K562 (cell line): ENCODE results near the gene BCL2L15. TPM values are rescaled to one million over a fixed set of nuclear protein-coding genes. Genes with fewer than 3 reads are reported as not detected.

Experiments used
- ARHGAP35 ChIP-seq: fragments of 450-650 bp; IDR thresholded peaks from 2 replicates; pipeline ENCODE4 v1.6.1; 2018; ENCODE audit not compliant: partially characterized antibody
- BDP1 ChIP-seq: IDR thresholded peaks from 3 replicates; pipeline ENCODE4 v1.6.1; 2011; ENCODE audit not compliant: insufficient read length, insufficient read depth
- DLX4 ChIP-seq: fragments of 250-450 bp; sonication (Bioruptor Pico); IDR thresholded peaks from 2 replicates; pipeline ENCODE4 v1.6.1; 2021; ENCODE audit warnings: mild to moderate bottlenecking
- ELF1 ChIP-seq: fragments of 200-800 bp; sonication (Bioruptor generic); IDR thresholded peaks from 2 replicates; pipeline ENCODE4 v1.6.1; 2016; ENCODE audit warnings: missing genetic modification characterization, missing compliant biosample characterization
- HNRNPH1 ChIP-seq: fragments of 200-400 bp; formaldehyde crosslinking; optimal IDR thresholded peaks from 2 replicates; pipeline ENCODE3; 2017; ENCODE audit warnings: low read depth, mild to moderate bottlenecking, low read length, moderate library complexity
- NEUROD1 ChIP-seq: fragments of 150-350 bp; IDR thresholded peaks from 2 replicates; pipeline ENCODE4 v1.6.1; 2014; ENCODE audit warnings: borderline replicate concordance, low read length, low read depth; ENCODE audit not compliant: partially characterized antibody
- NR2C2 ChIP-seq, 2 experiments: fragments of 200-800 bp in 1 of 2; sonication (Bioruptor generic) in 1 of 2; sonication (generic) in 1 of 2; formaldehyde crosslinking in 1 of 2; IDR thresholded peaks; 2 replicates each; pipeline versions ENCODE4 v1.6.1 to v1.8.0; 2016 to 2022; ENCODE audit warnings: mild to moderate bottlenecking in 1 of 2, missing compliant biosample characterization in 1 of 2, missing genetic modification characterization in 1 of 2, missing genetic modification reagents in 1 of 2
- NR3C1 ChIP-seq: sonication (generic); formaldehyde crosslinking; IDR thresholded peaks from 2 replicates; pipeline ENCODE4 v1.8.1; 2022; ENCODE audit warnings: missing genetic modification reagents
- REST ChIP-seq, 2 experiments: fragments of 450-650 bp; formaldehyde crosslinking in 1 of 2; IDR thresholded peaks; 2 replicates each; pipeline versions ENCODE4 v1.4.0 to v1.6.1; 2014 to 2020; ENCODE audit warnings: mild to moderate bottlenecking in 2 of 2, borderline replicate concordance in 1 of 2, low read depth in 1 of 2
- TCF15 ChIP-seq: fragments of 250-450 bp; sonication (Bioruptor Pico); IDR thresholded peaks from 2 replicates; pipeline ENCODE4 v1.8.0; 2022; ENCODE audit warnings: moderate library complexity, mild to moderate bottlenecking, inconsistent platforms
- TCF3 ChIP-seq: sonication (generic); formaldehyde crosslinking; IDR thresholded peaks from 2 replicates; pipeline ENCODE4 v1.4.0; 2020; ENCODE audit warnings: mild to moderate bottlenecking, missing genetic modification reagents
- TEAD4 ChIP-seq, 2 experiments: sonication (generic) in 1 of 2; formaldehyde crosslinking in 1 of 2; IDR thresholded peaks; 2 replicates each; pipeline versions ENCODE4 v1.6.1 to v1.8.0; 2012 to 2022; ENCODE audit warnings: borderline replicate concordance in 1 of 2, inconsistent platforms in 1 of 2, low read length in 1 of 2, mild to moderate bottlenecking in 1 of 2, missing genetic modification reagents in 1 of 2
- THRA ChIP-seq: fragments of 450-650 bp; IDR thresholded peaks from 2 replicates; pipeline ENCODE4 v1.6.1; 2017; ENCODE audit warnings: mild to moderate bottlenecking, moderate library complexity
- ZBTB7A ChIP-seq: IDR thresholded peaks from 2 replicates; pipeline ENCODE4 v1.6.1; 2011; ENCODE audit warnings: low read depth, mild to moderate bottlenecking, low read length, moderate library complexity, borderline replicate concordance; ENCODE audit not compliant: control insufficient read depth
- ZNF121 ChIP-seq: sonication (generic); formaldehyde crosslinking; conservative IDR thresholded peaks from 2 replicates; pipeline ENCODE4 v1.8.0; 2022; ENCODE audit warnings: missing genetic modification reagents
- ZNF212 ChIP-seq: fragments of 450-650 bp; formaldehyde crosslinking; IDR thresholded peaks from 2 replicates; pipeline ENCODE4 v1.4.0; 2020; ENCODE audit warnings: mild to moderate bottlenecking
- ZNF444 ChIP-seq: fragments of 250-450 bp; sonication (Bioruptor Pico); IDR thresholded peaks from 2 replicates; pipeline ENCODE4 v1.4.0; 2020; ENCODE audit warnings: mild to moderate bottlenecking, moderate library complexity
- ZNF551 ChIP-seq: fragments of 250-450 bp; sonication (Bioruptor Pico); IDR thresholded peaks from 2 replicates; pipeline ENCODE4 v1.5.0; 2021; ENCODE audit warnings: mild to moderate bottlenecking, moderate library complexity
- polyA plus RNA-seq, 8 experiments: library from polyadenylated mRNA; depleted of rRNA in 4 of 8; stranded (reverse) in 5 of 8; unstranded in 3 of 8; fragments of >200 nt; fragmentation: Nextera tagmentation in 2 of 8; fragmentation: Illumina TruSeq in 1 of 8; extraction: Ambion mirVana in 2 of 8; extraction: Trizol in 1 of 8; gene quantifications; 2 replicates each; pipeline versions ENCODE4 v1.2.1 to v1.2.3, GENCODE V29; 2011 to 2014; ENCODE audit warnings: inconsistent platforms in 1 of 8, missing spikeins in 1 of 8
- total RNA-seq, 7 experiments: library from RNA; depleted of rRNA in 6 of 7; stranded (reverse); fragments of >200 nt in 6 of 7; fragmentation: Illumina TruSeq in 2 of 7; extraction: Trizol in 2 of 7; gene quantifications; 2 replicates each; pipeline versions ENCODE4 v1.2.1 to v1.2.3, GENCODE V29; 2011 to 2021; ENCODE audit warnings: low replicate concordance in 1 of 7

The BCL2L15 gene
- total and polyA plus RNA-seq, 9 of the 15 experiments (the other 6 are each of a cell fraction or from before 2014, with no cell fraction given), result 0.06 to 0.42 (median 0.28) TPM; not detected in 1

- TF ChIP-seq TCF15 (CRISPR knock-in tag) (no peak), ZNF444 (CRISPR knock-in tag) (no peak), ZBTB7A (no peak), REST (IDR thresholded peaks at IDR 0.05; ENCODE audit: borderline replicate concordance) (no peak), REST (CRISPR knock-in tag; IDR thresholded peaks at IDR 0.05; ENCODE audit: low read depth) (no peak; the same call in 1 of the 2 replicates), ZNF212 (CRISPR knock-in tag) (no peak), NR3C1 (CRISPR knock-in tag) (no peak), ELF1 (tag) (no peak), DLX4 (no peak), NEUROD1 (no peak), ARHGAP35 (no peak), ZNF121 (CRISPR knock-in tag) (no peak), HNRNPH1 (no peak), BDP1 (no peak), NR2C2 (CRISPR knock-in tag; IDR thresholded peaks at IDR 0.05) (no peak), NR2C2 (tag; IDR thresholded peaks at IDR 0.05) (no peak), THRA (no peak), TCF3 (CRISPR knock-in tag) (no peak), TEAD4 (IDR thresholded peaks at IDR 0.05; ENCODE audit: low read length) (no peak), TEAD4 (CRISPR knock-in tag; IDR thresholded peaks at IDR 0.05; ENCODE audit: borderline replicate concordance) (no peak), ZNF551 (CRISPR knock-in tag) (no peak)
Measured at GRCh38 chr1:113905435-113905861, 18.1 kb upstream of the BCL2L15 start (continued).
